GM19324 (cell line): Measurements from ENCODE around the gene ERCC4.
A peak's percentile ranks its signal among the peaks of the same experiment; 100 is the strongest.
"Not testable (repeated sequence)": the region's sequence is repeated elsewhere in the genome, so short reads cannot be mapped to it uniquely, and the experiment has no call there.

ENCODE experiments used
- ATAC-seq: cut with Tn5 transposase; IDR thresholded peaks from one replicate; pipeline ENCODE4 v1.9.1; 2021; ENCODE audit warnings: mild to moderate bottlenecking, moderate library complexity; ENCODE audit not compliant: unreplicated experiment, low FRiP score

The ERCC4 gene

GRCh38 chr16:13919683-13920509 lies at the start of gene ERCC4:
TSS of gene ERCC4 (plus strand) at chr16:13920154. CDS start at chr16:13920166, 12 bp downstream.
- peak; percentile 99 for ATAC-seq

GRCh38 chr16:13873835-13874438 lies 46.0 kb upstream of the ERCC4 start:
- ATAC-seq, result no peak

- ATAC-seq, result no peak
Measured at GRCh38 chr16:13875614-13876284, 44.2 kb upstream of the ERCC4 start.

- ATAC-seq, result no peak
Measured at GRCh38 chr16:13883276-13883675, 36.7 kb upstream of the ERCC4 start.

GRCh38 chr16:13883881-13884280 lies 36.1 kb upstream of the ERCC4 start:
- no peak for ATAC-seq

GRCh38 chr16:13885700-13886099 lies 34.3 kb upstream of the ERCC4 start:
- no peak for ATAC-seq

- ATAC-seq, result no peak
Measured at GRCh38 chr16:13886608-13887007, 33.3 kb upstream of the ERCC4 start.

GRCh38 chr16:13889323-13889722 lies 30.6 kb upstream of the ERCC4 start:
- not testable (repeated sequence) for ATAC-seq

- no peak for ATAC-seq
Measured at GRCh38 chr16:13892301-13892700, 27.7 kb upstream of the ERCC4 start.

GRCh38 chr16:13895516-13895915 lies 24.4 kb upstream of the ERCC4 start:
- no peak for ATAC-seq

- no peak for ATAC-seq
Measured at GRCh38 chr16:13896543-13897182, 23.3 kb upstream of the ERCC4 start.

GRCh38 chr16:13897806-13898205 lies 22.1 kb upstream of the ERCC4 start:
- no peak for ATAC-seq

GRCh38 chr16:13898233-13898632 lies 21.7 kb upstream of the ERCC4 start:
- no peak for ATAC-seq

- no peak for ATAC-seq
Measured at GRCh38 chr16:13902052-13902451, 17.9 kb upstream of the ERCC4 start.

- no peak for ATAC-seq
Measured at GRCh38 chr16:13902677-13903076, 17.3 kb upstream of the ERCC4 start.

- ATAC-seq, result no peak
Measured at GRCh38 chr16:13904179-13904691, 15.7 kb upstream of the ERCC4 start.

- not testable (repeated sequence) for ATAC-seq
Measured at GRCh38 chr16:13904822-13905221, 15.1 kb upstream of the ERCC4 start.

GRCh38 chr16:13906168-13907089 lies 13.5 kb upstream of the ERCC4 start:
- ATAC-seq, result no peak

- no peak for ATAC-seq
Measured at GRCh38 chr16:13907431-13907830, 12.5 kb upstream of the ERCC4 start.

- no peak for ATAC-seq
Measured at GRCh38 chr16:13909069-13909468, 10.9 kb upstream of the ERCC4 start.
